ENCODE measurements around the gene C10orf90.

C10orf90 gene

GRCh38 chr10:126519992-126520391 lies 150.5 kb downstream of the C10orf90 start:
- no peak for TF ChIP-seq EP300 (IDR thresholded peaks at IDR 0.05; ENCODE audit: borderline replicate concordance)
- TF ChIP-seq REST (IDR thresholded peaks at IDR 0.05; ENCODE audit: low read depth), result no peak
- no peak for TF ChIP-seq TCF12 (IDR thresholded peaks at IDR 0.05; ENCODE audit: low read depth)
- no peak for TF ChIP-seq MAX (IDR thresholded peaks at IDR 0.05)
- no peak for TF ChIP-seq RAD21 (IDR thresholded peaks at IDR 0.05; ENCODE audit: low read depth)
- no peak for TF ChIP-seq USF1 (IDR thresholded peaks at IDR 0.05)
- no peak for TF ChIP-seq ZBTB7A (IDR thresholded peaks at IDR 0.05; ENCODE audit: low read depth)
- no peak for TF ChIP-seq TEAD4 (IDR thresholded peaks at IDR 0.05)
- no peak for TF ChIP-seq YY1 (IDR thresholded peaks at IDR 0.05; ENCODE audit: low read depth)
- no peak for TF ChIP-seq NFIC (IDR thresholded peaks at IDR 0.05)

GRCh38 chr10:126519185-126519584 lies 151.3 kb downstream of the C10orf90 start:
- TF ChIP-seq CREB1 (IDR thresholded peaks at IDR 0.05; ENCODE audit: low read depth) (no peak), TEAD4 (IDR thresholded peaks at IDR 0.05) (no peak), YY1 (IDR thresholded peaks at IDR 0.05; ENCODE audit: low read depth) (no peak), TCF12 (IDR thresholded peaks at IDR 0.05; ENCODE audit: low read depth) (no peak), CEBPB (IDR thresholded peaks at IDR 0.05) (no peak), NFIC (IDR thresholded peaks at IDR 0.05) (no peak), TAF1 (IDR thresholded peaks at IDR 0.05; ENCODE audit: low read depth) (no peak), FOXM1 (IDR thresholded peaks at IDR 0.05; ENCODE audit: borderline replicate concordance, low read depth) (no peak), ZBTB7A (IDR thresholded peaks at IDR 0.05; ENCODE audit: low read depth) (no peak), USF1 (IDR thresholded peaks at IDR 0.05) (no peak), RAD21 (IDR thresholded peaks at IDR 0.05; ENCODE audit: low read depth) (no peak), REST (IDR thresholded peaks at IDR 0.05; ENCODE audit: low read depth) (no peak), EGR1 (IDR thresholded peaks at IDR 0.05) (no peak)

GRCh38 chr10:126518218-126519080 lies 152.0 kb downstream of the C10orf90 start:
- TF ChIP-seq CEBPB (IDR thresholded peaks at IDR 0.05), result no peak
- TF ChIP-seq TEAD4 (IDR thresholded peaks at IDR 0.05), result no peak
- no peak for TF ChIP-seq TCF12 (IDR thresholded peaks at IDR 0.05; ENCODE audit: low read depth)
- no peak for TF ChIP-seq YY1 (IDR thresholded peaks at IDR 0.05; ENCODE audit: low read depth)
- no peak for TF ChIP-seq TAF1 (IDR thresholded peaks at IDR 0.05; ENCODE audit: low read depth)
- TF ChIP-seq EGR1 (IDR thresholded peaks at IDR 0.05), result no peak
- TF ChIP-seq EP300 (IDR thresholded peaks at IDR 0.05; ENCODE audit: borderline replicate concordance), result no peak
- no peak for TF ChIP-seq USF1 (IDR thresholded peaks at IDR 0.05)

GRCh38 chr10:126516515-126516914 lies 154.0 kb downstream of the C10orf90 start:
- no peak for TF ChIP-seq CEBPB (IDR thresholded peaks at IDR 0.05)
- no peak for TF ChIP-seq TEAD4 (IDR thresholded peaks at IDR 0.05)
- no peak for TF ChIP-seq YY1 (IDR thresholded peaks at IDR 0.05; ENCODE audit: low read depth)

- TF ChIP-seq CEBPB (IDR thresholded peaks at IDR 0.05) (no peak), RAD21 (IDR thresholded peaks at IDR 0.05; ENCODE audit: low read depth) (no peak), YY1 (IDR thresholded peaks at IDR 0.05; ENCODE audit: low read depth) (no peak), EGR1 (IDR thresholded peaks at IDR 0.05) (no peak), MAX (IDR thresholded peaks at IDR 0.05) (no peak), NFIC (IDR thresholded peaks at IDR 0.05) (no peak), USF1 (IDR thresholded peaks at IDR 0.05) (no peak), FOXM1 (IDR thresholded peaks at IDR 0.05; ENCODE audit: borderline replicate concordance, low read depth) (no peak), CREB1 (IDR thresholded peaks at IDR 0.05; ENCODE audit: low read depth) (no peak)
Measured at GRCh38 chr10:126511917-126512479, 158.5 kb downstream of the C10orf90 start.

Data from Ishikawa (cell line).